Right lobe of liver (tissue), 4 donors: ENCODE measurements around the gene RPA1.

ENCODE experiments used
- CTCF ChIP-seq, 4 donors: fragments of 200-600 bp in 3 of 4; fragments of 450-650 bp in 1 of 4; IDR thresholded peaks; one replicate each; pipeline versions ENCODE4 v1.5.1 to v1.8.0; 2016 to 2022; ENCODE audit warnings: antibody characterized with exemption in 4 of 4, mild to moderate bottlenecking in 2 of 4
- POLR2A ChIP-seq: fragments of 450-650 bp; IDR thresholded peaks from one replicate; pipeline ENCODE4 v1.6.1; 2017; ENCODE audit warnings: antibody characterized with exemption, mild to moderate bottlenecking
- donor health status: DM: no; HTN: no; CAD: no.
- donor health status: DM: no; HTN: no; CAD: no.
- donor health status: DM: no; HTN: yes; CAD: no.

DNA sequence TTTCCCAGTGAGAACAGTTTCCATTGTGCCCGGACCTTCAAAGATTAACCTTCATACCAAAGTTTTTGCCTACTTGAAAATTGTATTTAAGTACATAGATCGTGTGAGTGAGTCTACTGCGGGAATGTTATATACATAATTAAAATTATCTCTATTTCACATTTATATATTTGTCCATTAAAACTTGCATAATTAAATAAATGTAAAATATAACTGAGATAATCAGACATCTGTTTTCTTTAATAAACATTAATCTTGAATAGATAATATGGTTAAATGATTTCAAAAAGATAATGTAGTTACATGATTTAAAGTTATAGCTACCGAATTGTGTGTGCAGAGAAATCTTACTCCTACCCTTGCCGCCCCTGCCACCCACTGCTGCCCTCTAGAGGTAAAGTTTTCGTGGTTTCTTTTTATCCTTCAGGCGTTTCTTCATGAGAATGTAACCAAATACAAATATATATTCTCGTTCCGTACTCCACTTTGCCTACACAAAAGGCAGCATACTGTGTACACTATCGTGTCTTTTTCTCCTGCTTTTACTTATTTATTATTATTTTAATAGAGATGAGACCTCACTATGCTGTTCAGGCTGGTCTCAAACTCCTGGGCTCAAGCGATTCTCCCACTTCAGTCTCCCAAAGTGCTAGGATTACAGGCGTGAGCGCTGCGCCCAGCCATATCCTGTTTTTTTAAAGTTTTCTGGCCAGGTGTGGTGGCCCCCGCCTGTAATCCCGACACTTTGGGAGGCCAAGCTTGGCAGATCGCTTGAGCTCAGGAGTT lies 35.6 kb downstream of the RPA1 start:
- peak; percentile 59 to 83 (median 76) for TF ChIP-seq CTCF (IDR thresholded peaks at IDR 0.05)
- TF ChIP-seq POLR2A = no peak
